Tibial nerve (tissue), 4 donors: ENCODE results near the gene USP17L24. TPM values are rescaled to one million over a fixed set of nuclear protein-coding genes. Genes with fewer than 3 reads are reported as not detected.
"Not testable (repeated sequence)": the region's sequence is repeated elsewhere in the genome, so short reads cannot be mapped to it uniquely, and the experiment has no call there.

Source experiments
- DNase-seq, 2 donors: peaks; one replicate each; pipeline ENCODE4 v3.0.0-alpha.2; 2019; ENCODE audit warnings: low spot score in 2 of 2
- H3K27ac ChIP-seq, 4 donors: fragments of 200-600 bp; sonication (generic) in 3 of 4; one replicate each; pipeline ENCODE4 v1.5.1; 2017 to 2019; ENCODE audit warnings: mild to moderate bottlenecking in 1 of 4
- H3K27me3 ChIP-seq, 2 donors: fragments of 200-600 bp; sonication (generic) in 1 of 2; one replicate each; pipeline versions ENCODE4 v1.5.1 to v1.6.0; 2017 to 2019
- H3K36me3 ChIP-seq, 3 donors: fragments of 200-600 bp; sonication (generic); one replicate each; pipeline ENCODE4 v1.5.1; 2018 to 2019
- H3K4me1 ChIP-seq, 4 donors: fragments of 200-600 bp; sonication (generic) in 3 of 4; one replicate each; pipeline ENCODE4 v1.5.1; 2017 to 2019
- H3K4me3 ChIP-seq, 4 donors: fragments of 200-600 bp; sonication (generic) in 3 of 4; one replicate each; pipeline ENCODE4 v1.5.1; 2017 to 2019; ENCODE audit warnings: mild to moderate bottlenecking in 1 of 4, moderate library complexity in 1 of 4
- H3K9me3 ChIP-seq, 4 donors: fragments of 200-600 bp; sonication (generic) in 3 of 4; one replicate each; pipeline ENCODE4 v1.5.1; 2017 to 2019
- WGBS, 2 donors: methylation state at CpG; one replicate each; pipeline ENCODE4 v1.1.5; 2018; 5-methylcytosine and 5-hydroxymethylcytosine counted together
- total RNA-seq, 4 donors: library from RNA; depleted of rRNA; stranded (reverse); fragments of >200 nt; gene quantifications; one replicate each; pipeline ENCODE4 v1.1.0, GENCODE V29; 2016

USP17L24 gene
- not detected for total RNA-seq

- H3K4me3 ChIP-seq, result not testable (repeated sequence)
These were observed at the start of gene USP17L24 for GRCh38 chr4:9324865-9325264. Gene USP17L24, plus strand, starts transcription at chr4:9325165. Its CDS starts 0 bp downstream, at chr4:9325165.

GRCh38 chr4:9324191-9324590, 774 bp upstream of the USP17L24 start:
- not testable (repeated sequence) for H3K4me3 ChIP-seq, H3K27ac ChIP-seq, H3K36me3 ChIP-seq, H3K4me1 ChIP-seq, DNase-seq, H3K9me3 ChIP-seq, H3K27me3 ChIP-seq
- 76 to 86% methylated on average over 5 to 9 of the region's 13 CpGs for WGBS, 2 donors

More at GRCh38 chr4:9324865-9325264, at the start of gene USP17L24:
- not testable (repeated sequence) for H3K9me3 ChIP-seq, H3K27me3 ChIP-seq, H3K4me1 ChIP-seq, H3K36me3 ChIP-seq, H3K27ac ChIP-seq, DNase-seq
- no CpG with 5 or more reads among the region's 15 CpGs for WGBS, 2 donors

- WGBS, 2 donors, result no CpG with 5 or more reads among the region's 15 CpGs
- not testable (repeated sequence) for DNase-seq, H3K27ac ChIP-seq, H3K4me1 ChIP-seq, H3K9me3 ChIP-seq, H3K4me3 ChIP-seq, H3K27me3 ChIP-seq, H3K36me3 ChIP-seq
These were observed 4.6 kb downstream of the USP17L24 start, which contains the start of gene USP17L25 for GRCh38 chr4:9329611-9330010. Gene USP17L25, plus strand, starts transcription at chr4:9329911. Its CDS starts 0 bp downstream, at chr4:9329911.

- H3K9me3 ChIP-seq, H3K27ac ChIP-seq, DNase-seq, H3K27me3 ChIP-seq, H3K4me1 ChIP-seq, H3K36me3 ChIP-seq, H3K4me3 ChIP-seq: not testable (repeated sequence)
- WGBS, 2 donors, result no CpG with 5 or more reads among the region's 15 CpGs
These were observed 9.4 kb downstream of the USP17L24 start, which contains the start of gene USP17L26 for GRCh38 chr4:9334358-9334757. Gene USP17L26, plus strand, starts transcription at chr4:9334658. Its CDS starts 0 bp downstream, at chr4:9334658.

GRCh38 chr4:9339103-9339502, 14.1 kb downstream of the USP17L24 start, which contains the start of gene USP17L5:
Gene USP17L5, plus strand, starts transcription at chr4:9339403. Its CDS starts 0 bp downstream, at chr4:9339403.
- DNase-seq, H3K36me3 ChIP-seq, H3K4me3 ChIP-seq, H3K4me1 ChIP-seq, H3K9me3 ChIP-seq, H3K27ac ChIP-seq, H3K27me3 ChIP-seq: not testable (repeated sequence)
- no CpG with 5 or more reads among the region's 15 CpGs for WGBS, 2 donors

- not testable (repeated sequence) for H3K4me3 ChIP-seq, H3K9me3 ChIP-seq, H3K27me3 ChIP-seq, H3K4me1 ChIP-seq, H3K27ac ChIP-seq, DNase-seq, H3K36me3 ChIP-seq
- no CpG with 5 or more reads among the region's 15 CpGs for WGBS, 2 donors
These were observed 18.9 kb downstream of the USP17L24 start, which contains the start of gene USP17L27 for GRCh38 chr4:9343848-9344247. Gene USP17L27, plus strand, starts transcription at chr4:9344148. Its CDS starts 0 bp downstream, at chr4:9344148.

- not testable (repeated sequence) for H3K27me3 ChIP-seq, H3K4me1 ChIP-seq, H3K27ac ChIP-seq, DNase-seq, H3K36me3 ChIP-seq, H3K4me3 ChIP-seq, H3K9me3 ChIP-seq
- WGBS, 2 donors, result no CpG with 5 or more reads among the region's 15 CpGs
These were observed 23.6 kb downstream of the USP17L24 start, which contains the start of gene USP17L28 for GRCh38 chr4:9348593-9348992. Gene USP17L28, plus strand, starts transcription at chr4:9348893. Its CDS starts 0 bp downstream, at chr4:9348893.

- no CpG with 5 or more reads among the region's 18 CpGs for WGBS, 2 donors
- DNase-seq, H3K36me3 ChIP-seq, H3K9me3 ChIP-seq, H3K4me3 ChIP-seq, H3K4me1 ChIP-seq, H3K27ac ChIP-seq, H3K27me3 ChIP-seq: not testable (repeated sequence)
These were observed 25.9 kb downstream of the USP17L24 start for GRCh38 chr4:9350866-9351265.

- H3K27ac ChIP-seq, H3K4me3 ChIP-seq, DNase-seq, H3K27me3 ChIP-seq, H3K4me1 ChIP-seq, H3K9me3 ChIP-seq, H3K36me3 ChIP-seq: not testable (repeated sequence)
- no CpG with 5 or more reads among the region's 15 CpGs for WGBS, 2 donors
These were observed 28.4 kb downstream of the USP17L24 start, which contains the start of gene USP17L29 for GRCh38 chr4:9353338-9353737. Gene USP17L29, plus strand, starts transcription at chr4:9353638. Its CDS starts 0 bp downstream, at chr4:9353638.

- no CpG with 5 or more reads among the region's 15 CpGs for WGBS, 2 donors
These were observed 37.9 kb downstream of the USP17L24 start, which contains the start of gene USP17L30 for GRCh38 chr4:9362829-9363228. Gene USP17L30, plus strand, starts transcription at chr4:9363129. Its CDS starts 0 bp downstream, at chr4:9363129.

More at GRCh38 chr4:9362829-9363228, 37.9 kb downstream of the USP17L24 start, which contains the start of gene USP17L30:
- H3K36me3 ChIP-seq, H3K27me3 ChIP-seq, DNase-seq, H3K4me1 ChIP-seq, H3K27ac ChIP-seq, H3K9me3 ChIP-seq, H3K4me3 ChIP-seq: not testable (repeated sequence)

Other genes starting within 250 kb of the USP17L24 start
- gene FAM90A26, start 154.8 kb upstream of the USP17L24 start, total RNA-seq, result not detected
- gene USP17L10, start 114.5 kb upstream of the USP17L24 start, total RNA-seq, result not detected
- not detected for gene USP17L11, start 109.8 kb upstream of the USP17L24 start, total RNA-seq
- not detected for gene USP17L12, start 105.0 kb upstream of the USP17L24 start, total RNA-seq
- gene USP17L13, start 100.3 kb upstream of the USP17L24 start, total RNA-seq, result not detected
- gene USP17L15, start 90.8 kb upstream of the USP17L24 start, total RNA-seq, result not detected
- not detected for gene USP17L17, start 81.3 kb upstream of the USP17L24 start, total RNA-seq
- not detected for gene USP17L18, start 76.5 kb upstream of the USP17L24 start, total RNA-seq
- gene USP17L19, start 71.8 kb upstream of the USP17L24 start, total RNA-seq, result not detected
- gene USP17L20, start 67.0 kb upstream of the USP17L24 start, total RNA-seq, result not detected
- gene USP17L21, start 62.3 kb upstream of the USP17L24 start, total RNA-seq, result not detected
- not detected for gene USP17L22, start 57.5 kb upstream of the USP17L24 start, total RNA-seq
- gene USP17L25, start 4.7 kb downstream of the USP17L24 start, total RNA-seq, result not detected
- not detected for gene USP17L26, start 9.5 kb downstream of the USP17L24 start, total RNA-seq
- not detected for gene USP17L5, start 14.2 kb downstream of the USP17L24 start, total RNA-seq
- not detected for gene USP17L27, start 19.0 kb downstream of the USP17L24 start, total RNA-seq
- gene USP17L28, start 23.7 kb downstream of the USP17L24 start, total RNA-seq, result not detected
- gene USP17L29, start 28.5 kb downstream of the USP17L24 start, total RNA-seq, result not detected
- gene USP17L30, start 38.0 kb downstream of the USP17L24 start, total RNA-seq, result not detected
- not detected for gene DEFB131A, start 119.2 kb downstream of the USP17L24 start, total RNA-seq